GM12872 (cell line): ENCODE data around the gene BCL2L11.

Source experiments
- CTCF ChIP-seq: IDR thresholded peaks from 3 replicates; pipeline ENCODE4 v1.5.1; 2011; ENCODE audit warnings: low read depth, mild to moderate bottlenecking, low read length, moderate library complexity; ENCODE audit not compliant: insufficient read depth

The BCL2L11 gene

DNA sequence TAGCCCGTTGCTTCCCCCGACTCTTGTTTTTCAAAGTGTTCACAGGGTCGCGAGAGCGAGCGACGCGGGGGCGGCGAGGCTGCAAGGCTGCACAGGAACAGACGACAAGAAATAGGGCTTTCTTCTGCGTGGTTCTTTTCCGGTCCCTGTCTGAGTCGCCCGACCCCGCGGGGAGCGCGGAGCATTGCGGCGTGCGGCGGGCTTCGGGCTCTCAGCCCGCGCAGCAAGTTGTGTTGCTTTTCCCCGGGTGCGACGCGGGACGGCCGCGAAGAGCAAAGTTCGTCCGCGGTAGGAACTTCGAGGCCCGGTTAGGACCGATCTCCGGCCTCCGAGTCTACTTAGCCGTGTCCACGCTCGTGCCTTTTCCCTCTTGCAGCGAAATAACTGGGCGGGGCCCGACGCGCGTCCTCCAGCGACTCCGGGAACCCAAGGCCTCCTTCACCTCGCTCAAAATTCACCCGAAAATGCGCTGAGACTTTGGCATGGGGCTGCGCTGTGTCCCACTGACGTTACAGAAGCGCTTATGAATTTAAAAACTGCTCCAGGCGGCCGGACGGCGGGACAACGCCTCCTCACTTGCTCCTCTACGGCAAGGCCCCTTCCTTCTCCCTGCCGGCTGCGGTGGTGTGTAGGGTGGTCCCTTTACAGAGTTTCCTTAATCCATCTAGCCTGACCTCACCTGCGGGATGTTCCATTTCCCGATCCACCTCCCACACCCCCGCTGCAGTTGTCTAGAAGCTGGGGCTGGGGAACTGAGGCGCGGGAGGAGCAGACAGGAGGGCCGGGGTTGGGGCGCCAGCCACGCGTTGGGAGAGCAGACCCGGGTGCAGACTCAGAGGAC is 1.5 kb upstream of the BCL2L11 start:
- TF ChIP-seq CTCF, result no peak

DNA sequence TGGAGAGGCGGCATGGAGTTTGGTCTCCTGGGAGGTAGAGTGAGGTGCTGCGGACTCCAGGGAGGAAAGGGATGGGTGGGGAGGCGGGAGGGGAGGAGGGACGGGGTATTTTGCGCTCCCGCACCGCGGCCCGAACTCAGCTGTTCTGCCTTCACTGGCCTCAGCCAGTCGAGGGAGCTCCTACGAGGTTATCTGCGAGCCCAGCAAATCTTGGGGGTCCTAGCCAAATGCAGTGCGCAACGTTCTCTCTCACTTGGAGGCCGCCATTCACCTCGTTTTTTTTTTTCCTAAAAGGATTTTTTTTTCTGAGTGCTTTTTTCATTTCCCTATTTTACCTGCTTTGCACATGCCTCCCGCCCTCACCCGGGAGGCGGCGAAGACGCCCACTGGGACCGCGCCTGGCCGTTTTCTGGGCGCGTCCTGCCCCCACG is 877 bp upstream of the BCL2L11 start:
- no peak for TF ChIP-seq CTCF

DNA sequence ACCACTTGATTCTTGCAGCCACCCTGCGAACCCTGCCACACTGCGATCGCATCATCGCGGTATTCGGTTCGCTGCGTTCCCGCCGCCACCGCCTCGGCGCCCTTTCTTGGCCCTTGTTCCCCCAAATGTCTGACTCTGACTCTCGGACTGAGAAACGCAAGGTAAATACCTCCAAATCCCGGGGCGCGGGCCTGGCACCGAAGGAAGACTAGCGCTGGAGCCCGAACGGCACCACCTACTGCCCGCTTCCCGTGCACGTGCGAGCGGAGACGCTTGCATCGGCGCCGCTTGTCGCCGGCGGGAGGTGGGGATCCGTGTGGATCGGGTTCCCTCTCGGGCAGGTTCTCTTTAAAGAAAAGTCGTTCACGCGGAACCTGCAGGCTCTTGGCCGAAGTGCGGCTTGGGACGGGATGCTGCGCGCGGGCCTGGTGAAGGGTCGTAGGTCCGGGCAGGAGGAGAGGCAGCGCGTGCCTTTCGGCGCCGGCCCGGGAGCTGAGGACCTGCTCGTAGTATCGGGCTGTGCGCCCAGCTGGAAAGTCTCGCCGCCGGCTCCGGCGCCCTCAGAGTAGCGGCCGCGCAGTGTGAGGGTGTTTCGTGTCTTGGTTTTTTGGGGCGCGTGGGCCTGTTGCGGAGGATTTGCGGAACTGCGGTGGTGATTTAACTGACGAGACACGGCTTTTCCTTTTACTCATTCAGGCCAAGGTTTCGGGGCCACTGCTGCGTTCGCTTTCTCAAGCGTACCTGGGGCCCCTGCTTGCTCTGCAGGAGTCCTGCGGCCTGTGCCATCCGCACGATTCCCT is 514 bp downstream of the BCL2L11 start:
- no peak for TF ChIP-seq CTCF

DNA sequence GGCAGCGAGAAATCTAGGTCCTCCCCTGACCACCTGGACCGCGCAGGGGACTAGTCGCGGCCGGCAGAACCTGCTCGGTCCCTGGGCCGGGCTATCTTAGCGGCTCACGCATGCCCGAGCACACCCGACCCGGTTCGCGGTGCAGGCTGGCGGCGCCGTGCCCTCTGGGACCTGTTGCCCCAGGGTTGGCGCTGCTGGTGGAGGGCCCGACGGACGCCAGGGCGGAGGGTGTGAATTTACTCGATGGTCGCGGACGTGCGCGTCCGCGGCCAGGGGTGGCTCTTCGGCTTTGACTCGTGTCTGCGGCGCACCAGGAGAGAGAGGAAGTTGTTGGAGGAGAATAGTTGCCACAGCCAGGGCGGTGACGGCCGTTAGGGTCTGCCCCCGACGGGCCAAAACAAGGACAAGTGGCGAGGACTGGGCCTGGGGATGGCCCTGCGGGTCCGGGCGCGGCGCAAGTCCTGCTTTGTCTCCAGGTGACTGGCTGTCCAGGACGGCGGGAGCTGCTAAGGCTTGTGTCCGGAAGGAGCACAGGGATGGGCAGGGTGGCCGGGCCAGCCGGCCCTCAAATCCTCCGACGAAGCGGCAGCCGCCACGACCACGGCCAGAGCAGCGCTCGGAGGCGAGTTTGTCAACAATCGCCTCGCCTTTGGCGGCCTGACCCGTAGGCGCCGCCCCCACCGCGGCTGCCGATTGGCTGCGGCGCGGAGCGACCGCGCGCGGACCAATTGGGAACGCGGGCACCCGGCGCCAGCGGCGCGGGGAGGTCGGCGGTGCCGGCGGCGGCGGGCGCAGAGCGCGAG is 1.3 kb downstream of the BCL2L11 start:
- no peak for TF ChIP-seq CTCF

GRCh38 chr2:111122631-111123421 is 2.1 kb downstream of the BCL2L11 start:
- TF ChIP-seq CTCF, result no peak

- TF ChIP-seq CTCF, result no peak
Measured at GRCh38 chr2:111123751-111124150, 3.0 kb downstream of the BCL2L11 start.
